GM18870 (cell line): Measurements from ENCODE around the gene CLDN6.

Source experiments
- ATAC-seq: cut with Tn5 transposase; IDR thresholded peaks from one replicate; pipeline ENCODE4 v1.9.1; 2021; ENCODE audit warnings: moderate library complexity; ENCODE audit not compliant: unreplicated experiment

Gene CLDN6

DNA sequence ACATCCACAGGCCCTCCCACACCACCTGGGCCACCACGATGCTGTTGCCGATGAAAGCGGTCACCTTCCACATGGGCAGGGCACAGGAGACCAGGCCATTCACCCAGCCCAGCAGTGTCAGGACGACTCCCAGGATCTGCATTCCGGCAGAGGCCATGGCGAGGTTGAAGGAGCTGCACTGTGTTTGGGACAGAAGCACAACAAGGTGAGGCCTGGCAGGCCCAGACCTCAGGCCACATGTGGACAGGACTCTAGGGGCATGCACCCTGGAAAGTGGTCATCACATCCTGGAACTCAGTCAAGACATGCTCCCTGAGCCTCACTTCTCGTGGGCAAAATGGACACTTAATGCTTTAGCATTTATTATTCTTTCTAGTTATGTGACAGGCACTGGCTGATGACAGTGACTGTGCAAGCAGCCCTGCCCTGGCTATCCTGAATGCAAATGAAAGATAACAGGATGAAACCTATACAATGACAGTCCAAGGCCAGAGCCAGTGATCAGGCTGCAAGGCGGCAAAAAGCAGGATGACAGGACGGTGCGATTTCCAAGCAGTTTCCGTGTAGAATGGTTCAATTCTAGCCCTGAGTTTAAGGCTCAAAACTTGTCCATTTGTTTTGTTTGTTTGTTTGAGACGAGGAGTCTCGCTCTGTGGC lies 2.0 kb downstream of the CLDN6 start:
- no peak for ATAC-seq

DNA sequence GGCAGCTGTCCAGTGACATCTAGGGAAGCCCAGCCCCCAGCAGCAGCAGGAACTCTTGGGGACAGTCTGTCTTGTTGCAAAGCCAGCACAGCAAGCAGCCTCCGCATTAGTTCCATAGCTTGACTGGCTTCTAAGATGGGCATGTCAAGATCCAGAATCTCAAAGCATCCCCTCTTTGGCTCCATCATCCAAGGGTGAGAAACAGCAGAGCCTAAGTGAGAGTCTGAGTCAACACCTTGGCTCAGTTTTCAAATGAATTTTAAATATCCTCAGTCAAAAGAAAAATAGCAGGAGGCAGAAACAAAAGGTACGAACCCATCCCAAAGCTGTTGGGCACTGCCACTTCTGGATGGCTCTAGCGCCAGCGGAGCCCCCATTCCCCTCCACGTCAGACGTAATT lies 3.0 kb downstream of the CLDN6 start:
- ATAC-seq = no peak

DNA sequence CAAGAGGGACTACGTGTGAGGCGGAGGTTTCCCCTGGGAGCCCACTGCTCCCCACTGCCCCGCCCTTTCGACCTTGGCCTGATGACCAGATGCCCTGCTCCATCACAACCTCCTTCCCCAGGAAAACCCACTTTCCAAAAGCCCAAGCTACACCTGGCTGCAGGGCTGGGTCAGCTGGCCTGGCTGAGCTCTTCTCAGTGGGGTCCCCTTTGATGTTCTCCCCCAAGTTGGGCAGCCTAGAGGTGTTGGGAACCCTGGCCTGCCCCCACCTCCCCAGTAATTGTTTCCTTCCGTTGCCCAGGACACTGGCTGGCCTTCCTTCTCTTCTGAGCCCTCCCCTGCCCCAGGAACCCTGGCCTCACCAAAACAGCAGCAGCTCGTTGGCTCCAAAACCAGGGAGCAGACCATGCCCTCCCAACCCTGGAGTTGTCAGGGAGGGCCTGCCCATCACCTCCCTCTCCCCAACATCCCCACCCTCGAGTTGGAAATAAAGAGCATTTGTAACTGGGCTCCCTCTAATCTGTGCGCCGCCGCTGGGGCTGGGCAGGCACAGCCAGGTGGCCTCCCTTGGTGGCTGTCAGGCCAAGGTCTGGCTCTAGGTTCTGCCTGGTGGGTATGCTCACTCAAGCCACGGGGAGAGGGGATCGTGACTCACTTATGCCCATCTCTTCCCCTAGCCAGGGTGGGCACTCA lies 3.8 kb downstream of the CLDN6 start:
- ATAC-seq = no peak

DNA sequence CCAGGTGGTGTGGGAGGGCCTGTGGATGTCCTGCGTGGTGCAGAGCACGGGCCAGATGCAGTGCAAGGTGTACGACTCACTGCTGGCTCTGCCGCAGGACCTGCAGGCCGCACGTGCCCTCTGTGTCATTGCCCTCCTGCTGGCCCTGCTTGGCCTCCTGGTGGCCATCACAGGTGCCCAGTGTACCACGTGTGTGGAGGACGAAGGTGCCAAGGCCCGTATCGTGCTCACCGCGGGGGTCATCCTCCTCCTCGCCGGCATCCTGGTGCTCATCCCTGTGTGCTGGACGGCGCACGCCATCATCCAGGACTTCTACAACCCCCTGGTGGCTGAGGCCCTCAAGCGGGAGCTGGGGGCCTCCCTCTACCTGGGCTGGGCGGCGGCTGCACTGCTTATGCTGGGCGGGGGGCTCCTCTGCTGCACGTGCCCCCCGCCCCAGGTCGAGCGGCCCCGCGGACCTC lies 4.5 kb downstream of the CLDN6 start:
- ATAC-seq = no peak

DNA sequence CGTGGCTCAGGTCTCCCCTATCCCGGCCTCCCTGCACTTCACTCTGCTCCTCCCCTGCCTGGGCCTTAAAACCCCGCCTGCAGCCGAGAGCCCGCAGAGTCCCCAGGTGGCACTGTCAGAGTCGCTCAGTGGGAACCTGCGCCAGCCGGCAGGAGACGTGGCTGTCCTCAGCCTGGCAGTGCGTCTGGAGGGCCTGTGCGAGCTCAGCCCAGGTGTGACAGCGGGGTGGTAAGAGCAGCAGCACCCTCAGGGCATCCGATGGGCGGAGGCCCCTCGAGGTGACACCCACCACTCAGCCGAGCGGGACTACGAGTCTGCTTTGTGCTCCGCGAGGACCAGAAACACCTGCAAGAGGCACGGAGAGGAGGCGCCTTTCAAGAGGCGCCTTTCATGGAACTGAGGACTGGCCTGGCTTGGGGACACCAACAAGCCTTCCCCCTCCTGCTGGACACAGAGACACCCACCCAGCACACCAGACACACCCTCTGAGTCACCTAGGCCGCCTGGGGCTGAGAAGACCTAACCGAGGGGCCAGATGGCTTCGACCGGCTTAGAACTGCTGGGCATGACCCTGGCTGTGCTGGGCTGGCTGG lies 5.1 kb downstream of the CLDN6 start, which contains the start of gene CLDN9:
Gene CLDN9 (plus strand): TSS at position 96 of the 593 bp plus-strand sequence. CDS start 440 bp downstream, at position 536.
- no peak for ATAC-seq

DNA sequence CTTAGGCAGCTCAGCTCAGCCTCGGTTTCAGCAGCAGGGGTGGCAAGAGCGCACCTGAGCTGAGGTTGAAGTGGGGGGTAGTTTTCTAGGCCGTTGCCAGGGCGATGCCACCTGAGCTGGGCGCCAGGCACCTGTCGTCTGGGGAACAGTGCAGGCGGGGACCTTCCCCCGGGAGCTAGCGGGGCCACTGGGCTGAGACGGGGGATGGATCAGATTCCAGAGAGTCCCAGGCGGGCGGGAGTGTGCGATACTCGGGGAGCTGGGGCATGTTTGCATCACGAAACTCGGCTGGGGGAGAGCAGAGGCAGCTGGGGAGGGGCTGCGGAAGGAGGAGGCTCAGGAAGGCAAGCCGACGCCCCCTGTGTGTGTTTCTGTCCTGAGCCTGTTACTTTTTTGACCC lies 5.7 kb downstream of the CLDN6 start:
- no peak for ATAC-seq

DNA sequence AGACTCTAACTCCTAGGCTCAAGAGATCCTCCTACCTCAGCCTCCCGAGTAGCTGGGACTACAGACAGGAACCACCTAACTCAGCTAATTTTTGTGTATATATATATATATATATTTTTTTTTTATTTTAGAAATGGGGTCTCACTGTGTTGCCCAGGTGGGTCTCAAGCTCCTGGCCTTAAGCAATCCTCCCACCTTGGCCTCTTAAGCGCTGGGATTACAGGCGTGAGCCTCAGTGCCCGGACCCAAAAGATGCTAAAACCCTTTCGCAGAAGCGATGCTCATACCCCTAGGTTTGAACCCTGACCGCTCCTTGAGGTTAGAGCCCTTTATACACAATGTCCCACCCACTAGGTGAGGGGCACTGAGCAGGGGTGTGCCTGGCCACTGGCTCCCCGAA lies 7.5 kb downstream of the CLDN6 start:
- ATAC-seq = no peak

DNA sequence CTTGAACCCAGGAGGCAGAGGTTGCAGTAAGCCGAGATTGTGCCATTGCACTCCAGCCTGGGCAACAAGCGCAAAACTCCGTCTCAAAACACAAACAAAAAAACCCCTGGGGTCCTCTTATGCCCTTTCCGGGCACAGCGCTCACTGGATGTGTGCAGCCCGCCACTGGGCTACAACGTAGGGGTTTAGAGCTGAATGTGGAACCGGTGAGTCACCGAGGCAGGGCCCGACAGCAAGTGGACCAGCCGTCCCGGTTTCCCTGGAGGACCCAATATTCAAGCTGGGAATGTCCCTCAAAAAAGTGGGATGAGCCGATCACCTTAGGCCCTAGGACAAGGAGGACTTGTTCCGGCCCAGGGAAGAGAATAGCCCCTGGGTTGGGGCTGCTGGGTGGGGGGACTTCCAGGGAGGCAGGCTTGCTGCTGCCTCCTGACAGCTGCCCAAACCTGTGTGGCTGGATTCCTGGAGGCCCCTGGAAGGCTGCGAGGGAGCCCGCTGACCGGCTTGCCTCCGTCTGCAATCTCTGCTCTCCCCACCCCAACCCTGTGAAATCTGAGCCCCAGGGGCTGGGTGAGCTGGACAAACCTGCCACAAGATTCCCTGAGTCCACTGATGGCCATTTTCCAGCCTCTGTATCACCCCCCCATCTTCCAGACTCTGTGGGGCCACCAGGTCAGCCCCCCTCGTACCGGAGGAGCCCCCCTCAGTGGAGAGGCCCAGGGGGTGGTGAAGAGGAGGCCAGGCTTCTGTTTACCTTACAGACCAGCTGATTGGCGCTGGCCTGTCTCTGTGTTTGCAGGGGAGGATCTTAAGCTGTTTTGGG lies 8.2 kb downstream of the CLDN6 start:
- ATAC-seq = no peak

DNA sequence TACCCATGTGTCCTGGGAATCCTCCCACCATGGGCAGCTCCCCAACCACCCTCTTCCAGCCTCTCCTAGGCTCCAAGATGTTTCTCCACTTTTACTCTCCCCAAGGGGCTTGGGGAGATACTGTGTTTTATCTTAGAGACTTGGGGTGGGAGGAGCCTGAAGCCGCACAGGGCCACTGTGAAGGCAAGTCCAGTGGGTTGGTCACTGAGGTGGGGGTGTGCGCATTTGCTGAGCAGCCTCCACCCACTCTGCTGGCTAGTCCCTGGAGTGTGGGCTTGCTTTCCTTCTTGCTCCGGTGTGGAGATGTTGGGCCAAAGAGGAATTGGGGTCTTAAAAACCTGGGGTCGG lies 9.3 kb downstream of the CLDN6 start:
- ATAC-seq = no peak

DNA sequence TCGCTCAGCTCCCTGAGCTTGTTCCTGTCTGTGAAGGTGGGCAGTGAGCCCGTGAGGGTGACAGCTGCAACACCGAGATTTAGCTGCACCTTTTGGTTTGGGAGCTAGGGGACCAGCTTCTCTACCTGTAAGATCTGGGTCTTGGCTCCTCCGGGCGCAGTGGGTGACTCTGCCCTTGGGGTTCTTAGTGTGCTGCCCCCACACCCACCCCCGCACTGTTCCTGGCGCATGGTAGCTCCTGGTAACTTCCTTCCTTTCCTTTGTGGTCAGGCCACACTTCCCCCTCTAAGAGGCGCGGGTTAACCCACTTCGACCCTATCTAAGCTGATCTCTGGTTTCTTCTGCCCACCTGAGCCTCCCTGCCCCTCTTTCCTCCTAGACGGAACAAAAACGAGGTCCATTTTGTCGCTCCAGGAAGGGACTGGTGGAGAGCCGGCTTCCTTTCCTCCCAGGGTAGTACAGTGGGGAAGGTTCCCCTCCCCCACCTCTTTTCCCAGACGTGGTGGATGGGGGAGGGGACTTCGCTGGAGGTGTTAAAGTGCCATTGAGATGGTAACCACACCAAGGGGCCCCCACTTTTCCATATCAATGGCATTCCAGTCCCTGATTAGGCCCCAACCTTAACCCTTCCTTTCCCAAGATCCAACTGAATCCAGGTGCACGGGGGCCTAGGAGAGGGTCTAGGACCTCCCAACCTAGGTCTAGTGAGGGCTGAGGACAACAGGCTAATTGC lies 9.9 kb downstream of the CLDN6 start:
- ATAC-seq = no peak

DNA sequence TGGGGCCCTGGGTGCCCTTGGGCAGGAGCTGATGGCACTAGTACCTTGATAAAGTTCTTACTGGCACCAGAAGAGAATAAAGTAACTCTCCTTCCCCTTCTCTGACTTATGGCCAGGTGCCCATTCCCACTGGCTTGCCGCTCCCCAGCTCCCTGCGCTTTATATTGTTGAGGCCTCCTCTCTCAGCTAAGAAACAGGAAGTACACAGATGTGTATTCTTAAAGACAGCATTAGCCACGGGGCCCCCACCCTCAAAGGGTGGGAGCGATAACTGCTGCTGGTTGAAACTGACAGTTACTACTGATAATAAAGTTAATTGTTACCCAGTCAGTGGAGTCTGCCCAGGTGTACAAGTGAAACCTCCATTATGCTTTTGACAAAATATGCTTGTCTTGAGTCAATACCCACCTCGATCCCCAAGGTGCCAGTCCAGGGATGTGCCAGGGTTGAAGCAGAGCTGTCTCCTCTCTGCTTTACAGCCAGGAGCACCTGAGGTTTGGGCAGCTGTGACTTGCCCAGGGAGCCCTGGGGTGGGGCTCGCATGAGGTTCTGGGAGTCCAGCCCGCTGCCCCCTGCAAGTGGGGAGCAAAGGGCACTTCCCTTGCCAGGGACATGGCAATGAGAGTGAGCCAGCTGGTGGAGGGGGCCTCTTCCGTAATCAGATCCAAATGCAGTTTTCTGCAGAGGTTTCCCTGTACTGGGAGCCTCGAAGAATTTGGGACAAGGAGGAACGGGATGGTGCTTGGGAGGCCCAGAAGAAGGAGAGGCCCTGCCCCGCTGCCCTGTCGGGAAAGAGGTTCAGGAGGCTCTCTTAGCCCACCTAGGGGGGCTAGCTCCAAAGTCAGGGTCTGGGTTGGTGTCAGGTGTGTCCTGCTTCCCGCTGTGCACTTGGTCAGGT lies 10.7 kb downstream of the CLDN6 start:
- no peak for ATAC-seq

DNA sequence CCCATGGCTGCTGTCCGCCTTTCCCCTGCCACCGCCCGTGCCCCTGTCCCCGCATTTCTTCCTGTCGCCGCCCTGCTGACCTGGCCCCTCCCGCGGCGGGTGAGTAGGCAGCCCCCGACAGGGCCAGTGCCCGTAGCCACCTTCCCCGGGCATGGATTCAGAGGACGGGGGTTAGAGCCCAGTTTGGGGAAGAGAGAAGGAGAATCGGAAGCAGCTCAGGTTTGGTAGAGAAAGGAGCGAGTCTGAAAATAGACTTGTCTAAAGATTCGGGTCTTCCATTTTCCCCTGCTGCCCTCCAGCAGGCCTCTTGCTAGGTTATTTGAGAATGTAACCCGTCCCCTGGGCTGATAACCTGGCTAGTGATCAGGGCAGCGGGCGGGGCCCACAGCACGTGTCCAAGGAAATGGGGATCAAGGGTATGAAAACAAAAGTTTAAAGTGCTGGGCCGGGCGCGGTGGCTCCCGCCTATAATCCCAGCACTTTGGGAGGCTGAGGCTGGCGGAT lies 13.2 kb downstream of the CLDN6 start:
- no peak for ATAC-seq

DNA sequence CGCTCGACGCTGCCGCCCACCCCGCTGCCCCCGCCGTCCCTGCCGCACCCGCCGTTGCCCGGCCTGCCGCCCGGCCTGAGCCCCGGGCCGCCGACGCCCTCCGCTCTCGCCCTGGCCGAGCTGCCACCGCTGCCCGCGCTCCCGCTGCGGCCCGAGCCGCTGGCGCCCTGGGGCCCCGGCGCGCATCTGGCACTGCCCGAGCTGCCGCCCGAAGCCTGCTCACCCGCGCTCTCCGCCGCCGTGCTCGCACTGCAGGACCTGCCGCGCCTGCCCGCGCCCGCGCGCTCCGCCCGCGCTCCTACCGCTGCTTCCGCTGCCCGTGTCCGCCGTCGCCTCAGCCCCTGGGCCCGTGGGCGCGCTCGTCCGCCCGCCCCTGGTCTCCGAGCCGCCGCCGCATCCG lies 13.7 kb downstream of the CLDN6 start:
- no peak for ATAC-seq

DNA sequence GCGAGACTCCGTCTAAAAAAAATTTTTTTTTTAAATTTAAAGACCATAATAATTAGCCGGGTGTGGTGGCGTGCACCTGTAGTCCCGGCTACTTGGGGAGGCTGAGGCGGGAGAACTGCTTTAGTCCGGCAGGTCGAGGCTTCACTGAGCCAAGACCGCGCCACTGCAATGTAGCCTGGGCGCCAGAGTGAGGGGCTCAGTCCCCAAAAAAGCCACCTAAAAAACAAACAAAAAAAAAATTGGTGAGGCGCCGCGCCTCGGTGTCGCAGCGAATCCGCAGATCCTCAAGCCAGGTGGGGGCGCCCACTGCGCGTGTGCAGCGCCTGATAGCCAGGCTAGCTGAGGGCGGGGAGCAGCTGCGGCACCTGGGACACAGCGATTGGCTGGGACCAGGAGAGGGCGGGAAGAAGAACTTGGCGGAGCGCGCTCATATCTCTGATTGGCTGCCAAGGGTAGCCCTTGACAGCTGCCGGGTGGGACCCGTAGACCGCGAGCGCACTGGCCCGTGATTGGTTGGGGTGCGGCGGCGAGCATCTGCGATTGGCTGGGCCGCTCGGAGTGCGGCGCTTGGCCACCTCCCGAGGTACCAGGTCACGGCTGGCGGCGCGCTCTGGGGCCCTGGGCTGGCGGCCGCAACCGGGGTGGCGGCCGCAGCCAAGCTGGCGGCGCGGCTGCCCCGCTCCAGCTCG lies 14.3 kb downstream of the CLDN6 start:
- peak; percentile 94 for ATAC-seq

DNA sequence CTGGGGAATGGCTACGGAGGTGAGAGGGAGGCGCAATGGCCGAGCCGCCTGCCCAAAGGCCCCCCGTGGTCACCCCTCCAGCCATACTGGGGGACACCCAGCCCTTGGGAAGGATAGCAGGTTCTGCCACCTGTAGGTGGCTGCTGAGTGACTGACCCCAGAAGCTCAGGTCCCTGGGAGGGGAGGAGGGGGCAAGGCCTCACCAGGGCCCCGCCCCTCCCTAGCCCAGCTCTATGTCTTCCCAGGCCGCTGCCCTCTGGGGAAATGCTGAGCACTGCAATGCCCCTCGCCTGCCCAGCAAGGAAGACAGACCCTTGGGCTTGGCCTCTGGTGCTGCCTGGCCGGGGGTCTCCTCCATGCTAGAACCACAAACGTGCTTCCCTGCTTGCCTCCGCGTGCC lies 16.7 kb downstream of the CLDN6 start:
- no peak for ATAC-seq

DNA sequence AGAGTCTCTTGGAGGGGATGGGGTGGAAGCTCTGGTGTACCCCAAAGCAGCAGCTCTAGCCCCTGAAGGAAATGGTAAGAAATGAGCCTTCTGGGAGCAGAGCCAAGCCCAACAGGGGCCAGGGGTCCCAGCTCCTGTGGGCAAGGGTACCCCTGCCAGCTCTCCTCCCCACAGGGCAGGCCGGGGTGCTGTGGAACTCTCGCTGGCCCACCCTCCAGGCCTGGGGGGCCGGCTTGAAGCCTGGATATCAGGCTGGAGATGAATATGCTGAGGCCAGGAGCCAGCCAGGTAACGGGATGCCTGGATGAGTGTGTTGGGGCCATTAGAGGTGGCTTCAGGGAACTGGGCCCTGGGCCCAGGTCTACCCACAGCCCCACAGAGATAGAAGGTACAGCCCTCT lies 17.4 kb downstream of the CLDN6 start:
- ATAC-seq = no peak

DNA sequence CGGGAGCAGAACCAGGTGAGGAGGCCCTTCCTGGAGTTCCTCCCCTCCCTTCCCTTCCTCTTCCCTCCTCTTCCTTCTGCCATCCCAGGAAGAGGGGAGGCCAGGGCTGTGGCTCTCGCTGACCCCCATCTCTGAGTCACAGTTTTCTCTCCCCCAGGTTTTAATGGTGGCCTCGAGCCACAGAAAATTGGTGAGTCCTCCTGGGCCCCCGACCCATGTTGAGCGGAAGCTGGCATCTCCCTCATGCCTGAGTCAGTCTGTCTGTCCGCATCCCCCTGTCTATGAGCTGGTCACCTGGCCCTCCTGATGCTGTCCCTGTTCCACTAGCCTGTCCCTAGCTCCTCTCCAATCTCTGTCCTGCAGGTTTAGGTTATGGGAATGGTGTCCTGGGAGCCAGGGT lies 18.1 kb downstream of the CLDN6 start:
- ATAC-seq = no peak

DNA sequence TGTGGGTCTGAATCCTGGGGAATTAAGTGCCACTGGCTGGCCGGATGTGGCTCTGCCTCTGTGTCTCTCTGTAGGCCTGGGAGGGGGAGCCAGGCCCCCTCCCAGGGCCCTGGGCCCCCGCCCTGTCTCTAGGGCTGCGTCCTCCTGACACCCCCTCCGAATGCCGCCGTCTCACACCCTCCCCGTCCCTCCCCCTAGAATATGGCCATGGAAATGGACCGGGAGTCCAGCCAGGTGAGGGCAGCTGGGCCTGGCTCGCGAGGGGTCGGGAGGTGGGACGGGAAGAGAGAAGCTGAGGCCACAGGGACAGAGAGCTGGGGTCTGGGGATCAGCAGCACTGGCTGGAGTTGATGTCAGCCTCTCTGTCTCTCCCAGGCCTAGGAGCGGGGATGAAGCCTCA lies 21.7 kb downstream of the CLDN6 start:
- ATAC-seq = no peak
